ENCODE results near the gene TRABD2B. TPM values are rescaled to one million over a fixed set of nuclear protein-coding genes. Genes with fewer than 3 reads are reported as not detected.

Gene TRABD2B
- total RNA-seq, 1 experiment from 2014 or later, result not detected

GRCh38 chr1:47794081-47794480 lies 203.1 kb downstream of the TRABD2B start:
- no peak overlapping the region for H3K4me3 ChIP-seq (ENCODE audit: low read depth, low read length, poor library complexity, severe bottlenecking)
- no peak for DNase-seq (ENCODE audit: low spot score)
- no peaks in the 10 kb centered on the region for H3K36me3 ChIP-seq (ENCODE audit: insufficient read depth, low read length, poor library complexity, severe bottlenecking)
- TF ChIP-seq, protein P1, sequence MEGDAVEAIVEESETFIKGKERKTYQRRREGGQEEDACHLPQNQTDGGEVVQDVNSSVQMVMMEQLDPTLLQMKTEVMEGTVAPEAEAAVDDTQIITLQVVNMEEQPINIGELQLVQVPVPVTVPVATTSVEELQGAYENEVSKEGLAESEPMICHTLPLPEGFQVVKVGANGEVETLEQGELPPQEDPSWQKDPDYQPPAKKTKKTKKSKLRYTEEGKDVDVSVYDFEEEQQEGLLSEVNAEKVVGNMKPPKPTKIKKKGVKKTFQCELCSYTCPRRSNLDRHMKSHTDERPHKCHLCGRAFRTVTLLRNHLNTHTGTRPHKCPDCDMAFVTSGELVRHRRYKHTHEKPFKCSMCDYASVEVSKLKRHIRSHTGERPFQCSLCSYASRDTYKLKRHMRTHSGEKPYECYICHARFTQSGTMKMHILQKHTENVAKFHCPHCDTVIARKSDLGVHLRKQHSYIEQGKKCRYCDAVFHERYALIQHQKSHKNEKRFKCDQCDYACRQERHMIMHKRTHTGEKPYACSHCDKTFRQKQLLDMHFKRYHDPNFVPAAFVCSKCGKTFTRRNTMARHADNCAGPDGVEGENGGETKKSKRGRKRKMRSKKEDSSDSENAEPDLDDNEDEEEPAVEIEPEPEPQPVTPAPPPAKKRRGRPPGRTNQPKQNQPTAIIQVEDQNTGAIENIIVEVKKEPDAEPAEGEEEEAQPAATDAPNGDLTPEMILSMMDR (conservative IDR thresholded peaks at IDR 0.05; ENCODE audit: low read depth, low read length), result no peak
- no peak for TF ChIP-seq EZH2 (IDR thresholded peaks at IDR 0.05; ENCODE audit: borderline replicate concordance, low read depth, low read length, poor library complexity, severe bottlenecking)
- intact Hi-C loops (cut with micrococcal nuclease; ENCODE audit: unreplicated experiment), result loop anchor here (5.0 kb wide), 1 partner anchor 53 kb away; no protein-coding TSS in a partner anchor
- H3K27me3 ChIP-seq (replicated peaks; ENCODE audit: insufficient read depth, low read depth, low read length, poor library complexity), result no peaks in the 10 kb centered on the region
- no peaks in the 10 kb centered on the region for H3K9me3 ChIP-seq (ENCODE audit: low read depth, low read length, poor library complexity, severe bottlenecking)
- POLR2A ChIA-PET (ENCODE audit: low non-redundant PET), result no interaction called here
- no peak overlapping the region for H3K27ac ChIP-seq (ENCODE audit: low read depth, low read length, poor library complexity, severe bottlenecking)
- CTCF ChIA-PET, result no interaction called here
- H3K4me1 ChIP-seq (ENCODE audit: insufficient read depth, low read length, poor library complexity, severe bottlenecking), result no peaks in the 10 kb centered on the region
- BruUV-seq (replicated peaks), result no TSS peak

GRCh38 chr1:47793563-47793962 lies 203.6 kb downstream of the TRABD2B start:
- Histone ChIP-seq H3K27me3 (replicated peaks; ENCODE audit: insufficient read depth, low read depth, low read length, poor library complexity) (peaks cover 4% of the 10 kb centered on the region), H3K27ac (ENCODE audit: low read depth, low read length, poor library complexity, severe bottlenecking) (no peak overlapping the region), H3K9me3 (ENCODE audit: low read depth, low read length, poor library complexity, severe bottlenecking) (no peaks in the 10 kb centered on the region), H3K4me3 (ENCODE audit: low read depth, low read length, poor library complexity, severe bottlenecking) (no peak overlapping the region), H3K36me3 (ENCODE audit: insufficient read depth, low read length, poor library complexity, severe bottlenecking) (no peaks in the 10 kb centered on the region), H3K4me1 (ENCODE audit: insufficient read depth, low read length, poor library complexity, severe bottlenecking) (no peaks in the 10 kb centered on the region)
- POLR2A ChIA-PET (ENCODE audit: low non-redundant PET), result no interaction called here
- no TSS peak for BruUV-seq (replicated peaks)
- no peak for TF ChIP-seq EZH2 (IDR thresholded peaks at IDR 0.05; ENCODE audit: borderline replicate concordance, low read depth, low read length, poor library complexity, severe bottlenecking)
- TF ChIP-seq, protein P1 (conservative IDR thresholded peaks at IDR 0.05; ENCODE audit: low read depth, low read length), result no peak
- intact Hi-C loops (cut with micrococcal nuclease; ENCODE audit: unreplicated experiment), result loop anchor here (5.0 kb wide), 1 partner anchor 54 kb away; no protein-coding TSS in a partner anchor
- DNase-seq (ENCODE audit: low spot score), result no peak
- CTCF ChIA-PET, result no interaction called here

GRCh38 chr1:47792779-47793178 lies 204.4 kb downstream of the TRABD2B start:
- intact Hi-C loops (cut with micrococcal nuclease; ENCODE audit: unreplicated experiment), result loop anchor here (5.0 kb wide), 1 partner anchor 55 kb away; no protein-coding TSS in a partner anchor
- no peaks in the 10 kb centered on the region for H3K36me3 ChIP-seq (ENCODE audit: insufficient read depth, low read length, poor library complexity, severe bottlenecking)
- peaks cover 7% of the 10 kb centered on the region for H3K27me3 ChIP-seq (replicated peaks; ENCODE audit: insufficient read depth, low read depth, low read length, poor library complexity)
- TF ChIP-seq, protein P1 (conservative IDR thresholded peaks at IDR 0.05; ENCODE audit: low read depth, low read length), result no peak
- no peak for TF ChIP-seq EZH2 (IDR thresholded peaks at IDR 0.05; ENCODE audit: borderline replicate concordance, low read depth, low read length, poor library complexity, severe bottlenecking)
- H3K4me1 ChIP-seq (ENCODE audit: insufficient read depth, low read length, poor library complexity, severe bottlenecking), result no peaks in the 10 kb centered on the region
- no peak for DNase-seq (ENCODE audit: low spot score)
- BruUV-seq (replicated peaks), result no TSS peak
- H3K4me3 ChIP-seq (ENCODE audit: low read depth, low read length, poor library complexity, severe bottlenecking), result no peak overlapping the region
- CTCF ChIA-PET, result no interaction called here
- no peak overlapping the region for H3K27ac ChIP-seq (ENCODE audit: low read depth, low read length, poor library complexity, severe bottlenecking)
- POLR2A ChIA-PET (ENCODE audit: low non-redundant PET), result no interaction called here
- no peaks in the 10 kb centered on the region for H3K9me3 ChIP-seq (ENCODE audit: low read depth, low read length, poor library complexity, severe bottlenecking)

Data from A673 (cell line).